Measurements from ENCODE around the gene UBE2I.
"Not testable (repeated sequence)": the region's sequence is repeated elsewhere in the genome, so short reads cannot be mapped to it uniquely, and the experiment has no call there.

UBE2I gene

GRCh38 chr16:1293921-1294656 is 15.3 kb upstream of the UBE2I start:
- no peak for DNase-seq

- DNase-seq, result no peak
Observed at GRCh38 chr16:1295465-1295864, 14.0 kb upstream of the UBE2I start.

GRCh38 chr16:1296688-1297017 is 12.8 kb upstream of the UBE2I start:
- not testable (repeated sequence) for DNase-seq

GRCh38 chr16:1297018-1297696 is 12.3 kb upstream of the UBE2I start:
- DNase-seq, result no peak

- DNase-seq, result no peak
Observed at GRCh38 chr16:1298406-1298805, 11.0 kb upstream of the UBE2I start.

GRCh38 chr16:1299012-1299867 is 10.2 kb upstream of the UBE2I start:
- DNase-seq, result no peak

- DNase-seq, result no peak
Observed at GRCh38 chr16:1299868-1300203, 9.6 kb upstream of the UBE2I start.

GRCh38 chr16:1300664-1301476 is 8.6 kb upstream of the UBE2I start:
- no peak for DNase-seq

GRCh38 chr16:1301562-1301961 is 7.9 kb upstream of the UBE2I start:
- DNase-seq, result no peak

- DNase-seq, result no peak
Observed at GRCh38 chr16:1305823-1306222, 3.6 kb upstream of the UBE2I start.

- DNase-seq, result no peak
Observed at GRCh38 chr16:1306334-1306733, 3.1 kb upstream of the UBE2I start.

GRCh38 chr16:1308036-1308976 is 1.1 kb upstream of the UBE2I start:
- peak; percentile 80 for DNase-seq

- DNase-seq, result no peak
Observed at GRCh38 chr16:1309888-1310831, 724 bp downstream of the UBE2I start.

- no peak for DNase-seq
Observed at GRCh38 chr16:1310832-1311200, 1.4 kb downstream of the UBE2I start.

GRCh38 chr16:1311212-1311737 is 1.8 kb downstream of the UBE2I start:
- no peak for DNase-seq

GRCh38 chr16:1311738-1312466 is 2.5 kb downstream of the UBE2I start:
- no peak for DNase-seq

GRCh38 chr16:1312467-1312816 is 3.0 kb downstream of the UBE2I start:
- no peak for DNase-seq

GRCh38 chr16:1312903-1313302 is 3.5 kb downstream of the UBE2I start:
- no peak for DNase-seq

- DNase-seq, result no peak
Observed at GRCh38 chr16:1313721-1314369, 4.4 kb downstream of the UBE2I start.

Data from NCI-H1092 treated with DMSO at 0.1 percent for 48 hours (cell line).